ENCODE results near the gene SPAG9. TPM values are rescaled to one million over a fixed set of nuclear protein-coding genes. Genes with fewer than 3 reads are reported as not detected.

SPAG9 gene
- total RNA-seq, 2 donors from 2014 or later = 46.0 to 67.0 TPM

GRCh38 chr17:51052235-51052634 lies 68.4 kb downstream of the SPAG9 start:
- H3K9ac ChIP-seq (ENCODE audit: low read depth in 2 of 2, low read length in 2 of 2) = no peak overlapping the region
- H3K36me3 ChIP-seq = no peaks in the 10 kb centered on the region
- H3K27me3 ChIP-seq = no peaks in the 10 kb centered on the region
- H3K27ac ChIP-seq = no peak overlapping the region
- no peaks in the 10 kb centered on the region for H3K9me3 ChIP-seq
- TF ChIP-seq, protein P1, sequence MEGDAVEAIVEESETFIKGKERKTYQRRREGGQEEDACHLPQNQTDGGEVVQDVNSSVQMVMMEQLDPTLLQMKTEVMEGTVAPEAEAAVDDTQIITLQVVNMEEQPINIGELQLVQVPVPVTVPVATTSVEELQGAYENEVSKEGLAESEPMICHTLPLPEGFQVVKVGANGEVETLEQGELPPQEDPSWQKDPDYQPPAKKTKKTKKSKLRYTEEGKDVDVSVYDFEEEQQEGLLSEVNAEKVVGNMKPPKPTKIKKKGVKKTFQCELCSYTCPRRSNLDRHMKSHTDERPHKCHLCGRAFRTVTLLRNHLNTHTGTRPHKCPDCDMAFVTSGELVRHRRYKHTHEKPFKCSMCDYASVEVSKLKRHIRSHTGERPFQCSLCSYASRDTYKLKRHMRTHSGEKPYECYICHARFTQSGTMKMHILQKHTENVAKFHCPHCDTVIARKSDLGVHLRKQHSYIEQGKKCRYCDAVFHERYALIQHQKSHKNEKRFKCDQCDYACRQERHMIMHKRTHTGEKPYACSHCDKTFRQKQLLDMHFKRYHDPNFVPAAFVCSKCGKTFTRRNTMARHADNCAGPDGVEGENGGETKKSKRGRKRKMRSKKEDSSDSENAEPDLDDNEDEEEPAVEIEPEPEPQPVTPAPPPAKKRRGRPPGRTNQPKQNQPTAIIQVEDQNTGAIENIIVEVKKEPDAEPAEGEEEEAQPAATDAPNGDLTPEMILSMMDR (IDR thresholded peaks at IDR 0.05) = no peak
- H3K4me3 ChIP-seq = no peak overlapping the region
- intact Hi-C loops (cut with DNase I) = no loop called here
- H3K4me1 ChIP-seq = no peaks in the 10 kb centered on the region
- no peak for DNase-seq

DNA sequence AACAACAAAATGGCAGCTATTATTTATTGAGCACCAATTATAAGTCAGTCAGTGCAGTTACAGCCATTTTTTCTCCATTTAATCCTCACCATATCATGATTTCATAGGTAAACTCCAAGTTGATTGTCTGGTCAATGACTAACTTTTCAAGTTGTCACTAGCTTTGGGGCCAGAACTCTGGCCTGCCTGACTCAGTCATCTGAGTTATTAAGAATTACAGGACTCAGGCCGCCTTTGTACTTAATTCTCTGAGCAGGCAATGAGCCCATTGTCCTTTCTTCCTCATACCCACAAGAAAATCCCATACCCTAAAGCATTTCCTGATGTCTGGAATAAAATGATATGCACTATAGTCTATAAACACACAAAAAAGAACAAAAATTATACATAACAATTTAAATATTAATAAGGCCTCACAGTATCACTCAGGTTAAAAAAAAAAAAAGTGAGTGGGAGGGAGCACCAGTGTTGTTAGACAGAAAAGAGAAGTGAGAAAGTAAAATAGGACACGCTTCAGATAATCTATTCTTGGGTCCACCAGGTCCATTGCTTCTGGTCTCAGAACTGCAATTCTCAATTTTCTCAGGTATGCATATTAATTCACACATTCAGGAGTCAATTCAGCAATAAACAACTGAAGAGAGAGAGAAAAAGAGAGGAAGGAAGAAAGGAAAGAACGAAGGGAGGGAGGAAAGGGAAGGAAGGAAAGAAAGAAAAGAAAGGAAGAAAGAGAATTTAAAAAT lies 70.2 kb downstream of the SPAG9 start:
- H3K9me3 ChIP-seq = no peaks in the 10 kb centered on the region
- no peak overlapping the region for H3K27ac ChIP-seq
- intact Hi-C loops (cut with DNase I) = no loop called here
- H3K36me3 ChIP-seq = no peaks in the 10 kb centered on the region
- no peaks in the 10 kb centered on the region for H3K27me3 ChIP-seq
- H3K9ac ChIP-seq (ENCODE audit: low read depth in 2 of 2, low read length in 2 of 2) = no peak overlapping the region
- DNase-seq = no peak
- H3K4me1 ChIP-seq = no peaks in the 10 kb centered on the region
- TF ChIP-seq, protein P1 (IDR thresholded peaks at IDR 0.05) = no peak
- H3K4me3 ChIP-seq = no peak overlapping the region

GRCh38 chr17:51046514-51047384 lies 73.9 kb downstream of the SPAG9 start:
- Histone ChIP-seq H3K4me3 (no peak overlapping the region), H3K27me3 (no peaks in the 10 kb centered on the region), H3K27ac (no peak overlapping the region), H3K36me3 (no peaks in the 10 kb centered on the region), H3K9me3 (no peaks in the 10 kb centered on the region), H3K9ac (ENCODE audit: low read depth in 2 of 2, low read length in 2 of 2) (no peak overlapping the region), H3K4me1 (no peaks in the 10 kb centered on the region)
- TF ChIP-seq, protein P1 (IDR thresholded peaks at IDR 0.05) = no peak
- intact Hi-C loops (cut with DNase I) = no loop called here
- DNase-seq = peak; percentile 38

- Histone ChIP-seq H3K9ac (ENCODE audit: low read depth in 2 of 2, low read length in 2 of 2) (no peak overlapping the region), H3K9me3 (no peaks in the 10 kb centered on the region), H3K4me1 (no peaks in the 10 kb centered on the region), H3K27ac (no peak overlapping the region), H3K4me3 (no peak overlapping the region), H3K27me3 (no peaks in the 10 kb centered on the region), H3K36me3 (no peaks in the 10 kb centered on the region)
- intact Hi-C loops (cut with DNase I) = no loop called here
- DNase-seq = no peak
- TF ChIP-seq, protein P1 (IDR thresholded peaks at IDR 0.05) = no peak
These were observed 74.6 kb downstream of the SPAG9 start for GRCh38 chr17:51046046-51046445.

DNA sequence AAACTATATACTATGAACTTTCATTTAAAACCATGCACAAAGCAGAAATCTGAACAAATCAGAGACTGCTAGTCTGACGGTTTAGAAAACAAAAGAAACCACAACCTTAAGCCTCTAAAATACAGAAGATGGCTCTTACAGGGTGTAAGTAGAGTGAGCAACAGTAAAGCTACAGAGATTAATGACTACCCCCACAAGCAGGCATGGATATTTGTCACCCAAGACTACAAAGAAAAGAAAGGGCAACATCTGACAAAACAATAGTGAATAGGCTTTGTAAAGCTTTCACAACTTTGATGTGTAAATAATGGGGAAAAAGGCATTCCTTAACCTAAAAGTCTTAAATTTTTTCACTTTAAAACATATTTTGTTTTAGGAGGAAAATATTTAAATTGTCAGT lies 75.0 kb downstream of the SPAG9 start:
- Histone ChIP-seq H3K4me1 (no peaks in the 10 kb centered on the region), H3K27me3 (no peaks in the 10 kb centered on the region), H3K27ac (no peak overlapping the region), H3K9ac (ENCODE audit: low read depth in 2 of 2, low read length in 2 of 2) (no peak overlapping the region), H3K4me3 (no peak overlapping the region), H3K9me3 (no peaks in the 10 kb centered on the region), H3K36me3 (no peaks in the 10 kb centered on the region)
- no peak for DNase-seq
- intact Hi-C loops (cut with DNase I) = no loop called here
- TF ChIP-seq, protein P1 (IDR thresholded peaks at IDR 0.05) = no peak

Data from colonic mucosa (tissue), 4 donors.